ENCODE measurements around the gene CSF1R.

DNA sequence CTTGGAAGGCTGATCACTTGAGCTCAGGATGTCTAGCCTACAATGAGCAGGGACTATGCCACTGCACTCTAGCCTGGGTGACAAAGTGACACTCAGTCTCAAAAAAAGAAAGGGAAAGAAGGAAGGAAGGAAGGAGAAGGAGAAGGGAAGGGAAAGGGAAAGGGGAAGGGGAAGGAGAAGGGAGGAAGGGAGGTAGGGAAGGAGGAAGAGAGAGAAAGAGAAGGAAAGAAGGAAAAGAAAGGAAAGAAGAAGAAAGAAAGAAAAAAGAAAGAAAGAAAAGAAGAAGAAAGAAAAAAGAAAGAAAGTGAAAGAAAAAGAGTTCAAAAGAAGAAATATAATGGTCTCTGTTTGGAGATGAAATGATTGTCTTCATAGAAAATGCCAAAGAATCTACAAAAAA is 10.8 kb upstream of the CSF1R start:
- TF ChIP-seq, protein P1, sequence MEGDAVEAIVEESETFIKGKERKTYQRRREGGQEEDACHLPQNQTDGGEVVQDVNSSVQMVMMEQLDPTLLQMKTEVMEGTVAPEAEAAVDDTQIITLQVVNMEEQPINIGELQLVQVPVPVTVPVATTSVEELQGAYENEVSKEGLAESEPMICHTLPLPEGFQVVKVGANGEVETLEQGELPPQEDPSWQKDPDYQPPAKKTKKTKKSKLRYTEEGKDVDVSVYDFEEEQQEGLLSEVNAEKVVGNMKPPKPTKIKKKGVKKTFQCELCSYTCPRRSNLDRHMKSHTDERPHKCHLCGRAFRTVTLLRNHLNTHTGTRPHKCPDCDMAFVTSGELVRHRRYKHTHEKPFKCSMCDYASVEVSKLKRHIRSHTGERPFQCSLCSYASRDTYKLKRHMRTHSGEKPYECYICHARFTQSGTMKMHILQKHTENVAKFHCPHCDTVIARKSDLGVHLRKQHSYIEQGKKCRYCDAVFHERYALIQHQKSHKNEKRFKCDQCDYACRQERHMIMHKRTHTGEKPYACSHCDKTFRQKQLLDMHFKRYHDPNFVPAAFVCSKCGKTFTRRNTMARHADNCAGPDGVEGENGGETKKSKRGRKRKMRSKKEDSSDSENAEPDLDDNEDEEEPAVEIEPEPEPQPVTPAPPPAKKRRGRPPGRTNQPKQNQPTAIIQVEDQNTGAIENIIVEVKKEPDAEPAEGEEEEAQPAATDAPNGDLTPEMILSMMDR (conservative IDR thresholded peaks at IDR 0.05; ENCODE audit: low read depth, low read length): no peak
- no peak for TF ChIP-seq SMC3 (IDR thresholded peaks at IDR 0.05; ENCODE audit: low read depth, low read length)
- no peak for TF ChIP-seq POLR2A (IDR thresholded peaks at IDR 0.05; ENCODE audit: low read depth, low read length)
- no peak for TF ChIP-seq MAZ (IDR thresholded peaks at IDR 0.05; ENCODE audit: borderline replicate concordance, low read depth, low read length)
- TF ChIP-seq CEBPB (IDR thresholded peaks at IDR 0.05; ENCODE audit: low read depth, low read length): no peak
- TF ChIP-seq RFX5 (IDR thresholded peaks at IDR 0.05; ENCODE audit: low read depth, low read length): no peak
- no peak for TF ChIP-seq NFE2L2 (IDR thresholded peaks at IDR 0.05; ENCODE audit: low read depth, low read length)
- TF ChIP-seq, protein P2, sequence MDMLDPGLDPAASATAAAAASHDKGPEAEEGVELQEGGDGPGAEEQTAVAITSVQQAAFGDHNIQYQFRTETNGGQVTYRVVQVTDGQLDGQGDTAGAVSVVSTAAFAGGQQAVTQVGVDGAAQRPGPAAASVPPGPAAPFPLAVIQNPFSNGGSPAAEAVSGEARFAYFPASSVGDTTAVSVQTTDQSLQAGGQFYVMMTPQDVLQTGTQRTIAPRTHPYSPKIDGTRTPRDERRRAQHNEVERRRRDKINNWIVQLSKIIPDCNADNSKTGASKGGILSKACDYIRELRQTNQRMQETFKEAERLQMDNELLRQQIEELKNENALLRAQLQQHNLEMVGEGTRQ (IDR thresholded peaks at IDR 0.05; ENCODE audit: low read depth, low read length): no peak
- no peak for TF ChIP-seq CHD1 (IDR thresholded peaks at IDR 0.05; ENCODE audit: low read depth, low read length)
- TF ChIP-seq RAD21 (IDR thresholded peaks at IDR 0.05; ENCODE audit: low read length): no peak
- TF ChIP-seq, protein P3, sequence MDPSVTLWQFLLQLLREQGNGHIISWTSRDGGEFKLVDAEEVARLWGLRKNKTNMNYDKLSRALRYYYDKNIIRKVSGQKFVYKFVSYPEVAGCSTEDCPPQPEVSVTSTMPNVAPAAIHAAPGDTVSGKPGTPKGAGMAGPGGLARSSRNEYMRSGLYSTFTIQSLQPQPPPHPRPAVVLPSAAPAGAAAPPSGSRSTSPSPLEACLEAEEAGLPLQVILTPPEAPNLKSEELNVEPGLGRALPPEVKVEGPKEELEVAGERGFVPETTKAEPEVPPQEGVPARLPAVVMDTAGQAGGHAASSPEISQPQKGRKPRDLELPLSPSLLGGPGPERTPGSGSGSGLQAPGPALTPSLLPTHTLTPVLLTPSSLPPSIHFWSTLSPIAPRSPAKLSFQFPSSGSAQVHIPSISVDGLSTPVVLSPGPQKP (IDR thresholded peaks at IDR 0.05; ENCODE audit: borderline replicate concordance, low read depth, low read length): no peak
- no peak for TF ChIP-seq FOS (IDR thresholded peaks at IDR 0.05; ENCODE audit: low read depth, low read length)
- no peak for TF ChIP-seq MAFK (IDR thresholded peaks at IDR 0.05; ENCODE audit: low read depth, low read length)
- TF ChIP-seq RCOR1 (IDR thresholded peaks at IDR 0.05; ENCODE audit: insufficient replicate concordance, low read length): no peak
